Measurements from ENCODE around the gene REEP1.
A peak's percentile ranks its signal among the peaks of the same experiment; 100 is the strongest.

The REEP1 gene, protein sequence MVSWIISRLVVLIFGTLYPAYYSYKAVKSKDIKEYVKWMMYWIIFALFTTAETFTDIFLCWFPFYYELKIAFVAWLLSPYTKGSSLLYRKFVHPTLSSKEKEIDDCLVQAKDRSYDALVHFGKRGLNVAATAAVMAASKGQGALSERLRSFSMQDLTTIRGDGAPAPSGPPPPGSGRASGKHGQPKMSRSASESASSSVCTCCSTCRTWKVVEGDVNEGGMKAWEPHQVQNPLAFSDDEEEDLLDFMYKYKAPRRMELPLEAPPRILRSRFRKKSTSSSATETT

DNA sequence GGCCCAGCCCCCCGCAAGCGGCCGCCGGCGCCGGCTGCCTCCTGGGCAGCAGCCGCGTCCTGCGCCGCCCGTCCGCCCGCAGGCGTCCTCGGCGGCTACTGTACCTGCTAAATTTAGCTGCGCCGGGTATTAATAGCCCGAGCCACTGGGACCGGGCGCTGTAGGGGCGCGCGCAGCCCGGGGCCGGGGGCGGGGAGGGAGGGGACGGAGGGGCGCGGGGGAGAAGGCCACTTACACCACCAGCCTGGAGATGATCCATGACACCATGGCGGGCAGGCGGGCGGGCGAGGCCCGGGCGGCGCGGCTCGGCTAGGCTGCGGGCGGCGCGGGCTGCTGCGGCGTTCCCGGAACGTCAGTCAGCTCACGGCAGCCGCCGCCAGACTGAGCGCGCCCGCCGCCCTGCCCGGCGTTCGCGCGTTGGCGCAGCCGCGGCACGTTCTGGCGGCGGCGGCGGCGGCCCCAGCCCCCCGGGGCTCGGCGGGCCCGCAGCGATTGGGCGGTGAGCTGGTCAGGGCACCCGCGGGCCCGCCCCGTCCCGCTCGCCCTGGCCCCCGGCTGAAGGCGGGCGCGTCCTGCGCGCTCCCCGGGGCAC lies at the start of gene REEP1:
Gene REEP1 (minus strand): TSS at position 383 of the 592 bp plus-strand sequence. CDS start 116 bp downstream, at position 267.
- DNase-seq (ENCODE audit: low spot score): no peak

DNA sequence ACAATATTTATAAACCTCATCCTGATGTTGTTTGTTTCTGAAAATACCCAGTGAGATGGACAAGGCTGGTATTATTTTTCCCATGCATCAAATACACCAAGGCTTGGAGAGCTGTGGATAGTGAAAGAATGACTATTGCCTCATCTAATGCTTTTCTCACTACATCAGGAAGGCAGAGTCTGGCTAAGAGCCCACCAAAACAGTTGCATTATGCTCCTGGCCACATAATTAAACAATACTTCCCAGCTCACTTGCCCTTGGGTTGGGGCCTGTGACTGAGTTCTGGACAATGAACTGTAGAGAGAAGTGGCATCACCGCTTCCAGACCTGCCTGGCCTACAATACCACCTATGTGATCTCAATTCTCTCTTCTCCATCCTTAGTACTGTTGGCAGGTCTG lies 46.4 kb upstream of the REEP1 start:
- DNase-seq (ENCODE audit: low spot score): no peak

DNA sequence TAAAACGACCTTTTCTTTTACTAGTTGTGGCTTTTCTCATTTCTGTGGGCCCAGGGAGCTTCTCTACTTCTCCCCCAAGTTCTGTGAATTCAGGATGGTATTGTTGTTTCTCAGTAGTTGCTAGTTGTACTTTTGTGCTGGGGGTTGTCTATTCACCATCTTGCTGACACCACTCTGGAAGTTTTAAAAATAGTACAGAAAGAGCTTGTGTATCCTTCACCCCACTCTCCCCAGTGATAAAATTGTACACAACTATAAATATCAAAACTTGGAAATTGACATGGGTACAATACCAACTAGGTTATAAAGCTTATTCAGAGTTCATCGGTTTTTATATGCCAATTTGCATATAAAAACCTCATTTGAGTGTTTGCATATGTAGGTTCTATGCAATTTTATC lies 45.3 kb upstream of the REEP1 start:
- no peak for DNase-seq (ENCODE audit: low spot score)

DNA sequence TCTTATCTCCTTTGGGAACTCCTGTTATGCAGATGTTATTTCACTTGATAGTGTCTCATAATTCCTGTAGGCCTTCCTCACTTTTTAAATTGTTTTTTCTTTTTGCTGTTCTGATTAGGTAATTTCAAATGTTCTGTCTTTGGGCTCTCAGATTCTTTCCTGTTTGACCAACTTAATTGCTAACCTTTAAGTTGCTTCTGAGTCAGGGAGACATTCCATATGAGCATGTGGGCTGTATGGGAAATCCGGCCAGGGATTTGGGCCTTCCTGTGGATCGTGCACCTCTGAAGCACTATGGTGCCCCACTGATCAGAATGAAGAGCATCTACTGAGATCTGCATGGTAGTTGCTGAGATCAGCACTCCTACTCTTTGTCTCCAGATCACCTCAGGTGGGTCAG lies 44.7 kb upstream of the REEP1 start:
- DNase-seq (ENCODE audit: low spot score): no peak

DNA sequence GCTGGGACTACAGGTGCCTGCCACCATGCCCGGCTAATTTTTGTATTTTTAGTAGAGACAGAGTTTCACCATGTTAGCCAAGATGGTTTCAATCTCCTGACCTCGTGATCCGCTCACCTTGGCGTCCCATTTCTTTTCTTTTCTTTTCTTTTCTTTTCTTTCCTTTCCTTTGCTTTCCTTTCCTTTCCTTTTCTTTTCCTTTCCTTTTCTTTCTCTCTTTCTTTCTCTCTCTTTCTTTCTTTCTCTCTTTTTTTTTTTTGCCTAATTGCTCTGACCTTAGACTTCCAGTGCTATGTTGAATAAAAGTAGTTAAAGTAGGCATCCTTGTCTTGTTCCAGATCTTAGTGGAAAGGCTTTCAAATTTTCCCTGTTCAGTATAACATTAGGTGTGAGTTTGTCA lies 41.0 kb upstream of the REEP1 start:
- DNase-seq (ENCODE audit: low spot score): no peak

DNA sequence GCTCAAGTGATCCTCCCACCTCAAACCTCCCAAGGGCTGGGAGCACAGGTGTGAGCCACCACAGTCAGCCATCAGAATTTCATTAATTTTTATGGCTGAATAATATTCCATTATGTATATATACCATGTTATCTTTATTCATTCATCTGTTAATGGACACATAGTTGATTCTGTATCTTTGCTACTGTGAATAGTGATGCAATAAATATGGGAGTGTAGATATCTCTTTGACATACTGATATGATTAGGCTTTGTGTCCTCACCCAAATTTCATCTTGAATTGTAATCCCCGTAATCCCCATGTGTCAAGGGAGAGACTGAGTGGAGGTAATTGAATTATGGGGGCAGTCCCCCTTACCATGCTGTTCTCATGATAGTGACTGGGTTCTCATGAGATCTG lies 38.2 kb upstream of the REEP1 start:
- no peak for DNase-seq (ENCODE audit: low spot score)

DNA sequence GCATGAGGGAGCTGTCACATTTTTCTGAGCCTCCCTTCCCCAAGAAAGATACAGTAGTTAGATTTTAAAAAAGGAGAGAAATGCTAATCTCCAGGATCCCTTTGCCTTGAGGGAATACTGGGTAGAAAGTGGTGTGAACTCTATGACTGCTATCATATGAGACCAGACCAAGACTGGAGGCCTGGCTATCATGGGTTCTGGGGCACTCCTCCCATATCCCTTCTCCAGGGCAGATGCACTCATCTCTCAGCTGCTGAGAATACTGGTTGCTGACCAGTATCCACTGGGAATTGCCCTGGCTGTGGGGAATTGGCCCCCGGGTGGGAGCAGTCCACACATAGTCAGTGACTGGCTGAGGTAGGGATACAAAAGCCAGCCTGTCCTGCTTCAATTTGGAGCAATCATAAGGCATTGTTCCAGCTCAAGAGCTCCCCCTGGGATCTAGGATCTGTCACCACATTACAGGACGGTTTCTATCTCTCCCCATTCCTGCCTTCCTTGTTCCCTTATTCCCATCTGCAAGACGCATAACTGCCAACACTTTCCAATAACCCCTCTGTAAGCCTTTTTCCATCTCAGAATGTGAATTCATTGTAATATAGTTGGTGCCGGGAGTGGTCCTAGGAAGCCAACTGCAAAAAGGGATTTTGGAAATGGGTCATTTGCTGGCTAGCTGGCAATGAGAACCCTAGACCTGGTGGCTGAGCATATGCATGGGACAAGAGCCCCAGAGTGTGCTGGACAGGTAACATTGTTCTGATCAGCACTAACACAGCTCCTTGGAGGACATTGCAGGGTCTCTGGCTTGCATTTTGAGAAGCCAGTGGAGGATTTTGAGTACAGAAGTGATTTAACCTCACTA lies 35.4 kb upstream of the REEP1 start:
- peak; percentile 25 for DNase-seq (ENCODE audit: low spot score)

DNA sequence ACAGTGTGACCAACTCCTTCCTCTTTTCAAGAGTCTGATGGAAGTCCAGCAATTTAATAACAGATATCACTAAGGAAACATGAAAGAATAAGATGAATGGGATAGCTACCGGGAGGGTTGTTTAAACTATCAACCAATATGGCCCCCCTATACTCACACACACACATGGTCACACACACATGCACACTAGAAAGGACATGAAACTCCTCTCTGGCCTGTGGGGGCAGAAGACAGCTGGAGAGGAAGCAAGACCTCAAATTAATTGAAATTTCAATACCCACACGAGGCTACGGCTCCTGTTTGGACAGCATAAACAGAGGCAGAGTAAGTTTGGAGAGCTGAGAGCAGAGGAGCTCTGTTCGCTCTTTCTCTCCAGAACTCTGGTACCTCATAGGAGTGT lies 34.7 kb upstream of the REEP1 start:
- DNase-seq (ENCODE audit: low spot score): no peak

DNA sequence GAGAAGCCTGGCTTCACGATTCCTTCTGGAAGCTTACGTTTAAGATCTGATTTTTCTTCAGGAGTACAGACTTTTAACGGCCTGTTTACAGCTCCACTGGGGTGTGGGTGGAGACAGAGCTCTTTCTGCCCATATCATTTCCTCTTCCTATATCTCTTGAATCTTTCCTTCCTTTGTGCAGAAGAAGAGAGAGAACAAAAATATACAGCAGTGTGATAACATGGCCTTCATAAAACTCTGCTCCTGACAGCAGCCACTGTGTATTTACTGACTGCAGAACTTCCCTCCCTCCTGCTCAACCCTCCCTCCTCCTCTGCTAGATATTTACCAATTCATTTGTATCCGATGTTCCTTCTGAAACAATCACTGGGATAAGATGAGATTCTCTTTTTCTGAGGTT lies 34.1 kb upstream of the REEP1 start:
- DNase-seq (ENCODE audit: low spot score): no peak

DNA sequence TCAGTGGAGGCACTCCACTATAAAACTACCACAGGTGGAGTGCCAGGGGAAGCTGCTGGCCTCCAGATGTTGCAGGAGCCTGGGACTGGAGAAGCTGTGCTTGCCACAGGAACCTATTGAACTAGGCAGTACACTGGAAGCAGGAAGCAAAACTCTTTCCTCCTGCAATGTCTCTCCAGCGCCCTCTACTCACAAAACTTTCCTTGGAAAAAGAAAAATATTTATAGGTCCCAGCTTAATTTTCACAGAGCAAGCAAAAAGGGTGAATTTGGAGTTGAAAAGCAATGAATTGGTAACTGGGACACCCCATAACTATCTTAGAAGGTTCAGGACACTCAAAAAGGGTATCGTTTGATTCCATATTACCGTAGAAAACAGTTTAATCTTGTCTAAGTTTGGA lies 33.2 kb upstream of the REEP1 start:
- DNase-seq (ENCODE audit: low spot score): no peak

DNA sequence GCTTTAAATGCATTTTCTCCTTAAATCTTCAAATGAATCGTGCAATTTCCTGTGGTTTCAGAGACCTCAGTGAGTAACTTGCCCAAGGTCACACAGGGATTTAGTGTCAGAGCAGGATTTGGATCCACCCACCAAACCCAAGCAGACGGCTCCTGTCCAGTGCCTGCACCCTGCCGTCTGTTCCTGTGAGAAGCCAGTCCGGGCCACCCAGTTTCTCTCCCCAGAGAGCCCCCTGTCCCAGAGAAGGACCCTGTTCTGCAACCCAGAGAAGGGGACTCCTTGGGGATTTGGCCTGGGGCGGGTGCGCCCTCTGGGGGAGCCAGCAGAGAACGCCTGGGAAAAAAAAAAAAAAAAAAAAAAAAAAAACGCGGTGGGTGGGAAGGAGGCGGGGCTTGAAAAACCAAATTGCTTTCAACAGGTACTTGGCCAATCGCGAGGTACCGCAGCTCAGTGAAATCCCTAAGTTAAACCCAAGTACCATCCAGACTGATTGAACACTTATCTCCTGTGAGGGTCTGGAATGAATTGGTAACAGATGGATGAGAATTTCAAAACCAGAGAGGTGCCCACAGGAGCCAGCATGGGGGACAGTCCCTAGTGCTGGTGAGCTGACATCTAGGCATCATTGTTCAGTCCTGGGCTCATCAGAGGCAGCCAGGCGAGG lies 30.9 kb upstream of the REEP1 start:
- peak; percentile 34 for DNase-seq (ENCODE audit: low spot score)

DNA sequence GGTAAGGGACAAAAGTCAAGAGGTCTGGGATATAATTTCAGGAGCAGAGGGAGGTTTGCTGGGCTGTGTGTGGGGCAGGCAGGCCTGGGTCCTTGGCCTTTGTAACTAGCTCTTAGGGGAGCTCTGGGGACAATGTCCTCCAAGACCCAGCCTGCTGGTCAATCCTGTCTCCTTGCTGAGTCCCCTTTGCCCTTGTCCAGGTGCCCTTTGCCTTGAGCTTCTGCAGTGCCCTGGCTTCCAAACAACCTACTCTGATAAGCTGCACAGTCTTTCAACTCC lies 30.0 kb upstream of the REEP1 start:
- DNase-seq (ENCODE audit: low spot score): no peak

DNA sequence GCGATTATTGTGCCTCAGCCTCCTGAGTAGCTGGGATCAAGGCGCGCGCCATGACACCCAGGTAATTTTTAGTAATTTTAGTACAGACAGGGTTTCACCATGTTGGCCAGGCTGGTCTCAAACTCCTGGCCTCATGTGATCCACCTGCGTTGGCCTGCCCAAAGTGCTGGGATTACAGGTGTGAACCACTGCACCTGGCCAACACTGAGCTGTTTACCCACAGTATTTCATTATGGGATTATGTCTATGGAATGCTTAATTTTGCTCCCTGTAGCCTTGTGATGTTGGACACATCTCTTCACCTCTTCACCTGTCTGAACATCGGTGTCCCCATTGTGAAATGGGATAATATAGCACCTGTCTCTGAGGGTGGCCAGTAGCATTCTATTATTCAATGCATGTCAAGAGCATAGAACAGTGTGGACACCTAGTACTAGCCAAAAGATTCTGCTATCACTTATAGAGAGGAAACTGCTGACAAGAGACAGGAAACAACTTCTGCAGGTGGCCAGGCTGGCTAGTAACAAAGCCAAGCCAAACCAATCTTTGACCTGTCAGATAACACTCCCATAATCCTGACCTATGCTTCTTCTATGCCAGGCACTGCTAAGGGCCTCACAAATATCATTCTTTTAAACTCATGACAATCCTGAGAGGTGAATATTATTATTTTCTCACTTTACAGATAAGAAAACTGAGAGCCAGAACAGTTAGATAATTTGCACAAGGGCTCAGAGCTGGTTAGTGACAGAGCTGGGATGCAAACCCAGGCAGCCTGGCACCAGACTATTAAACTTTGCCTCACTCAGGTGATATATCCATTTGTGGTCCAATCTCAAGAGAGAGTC lies 29.4 kb upstream of the REEP1 start:
- no peak for DNase-seq (ENCODE audit: low spot score)

DNA sequence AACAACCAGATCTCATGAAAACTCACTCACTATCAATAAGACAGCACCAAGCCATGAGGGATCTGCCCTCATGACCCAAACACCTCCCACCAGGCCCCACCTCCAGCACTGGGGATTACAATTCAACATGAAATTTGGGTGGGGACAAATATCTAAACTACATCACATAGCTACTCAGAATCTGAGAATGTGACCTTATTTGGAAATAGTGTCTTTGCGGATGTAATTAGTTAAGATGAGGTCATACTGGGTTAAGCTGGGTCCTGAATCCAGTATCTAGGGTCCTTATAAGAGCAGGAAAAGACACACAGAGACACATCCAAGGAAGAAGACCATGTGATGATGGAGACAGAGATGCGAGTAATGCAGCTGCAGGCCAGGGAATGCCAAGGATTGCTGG lies 27.5 kb upstream of the REEP1 start:
- DNase-seq (ENCODE audit: low spot score): no peak

DNA sequence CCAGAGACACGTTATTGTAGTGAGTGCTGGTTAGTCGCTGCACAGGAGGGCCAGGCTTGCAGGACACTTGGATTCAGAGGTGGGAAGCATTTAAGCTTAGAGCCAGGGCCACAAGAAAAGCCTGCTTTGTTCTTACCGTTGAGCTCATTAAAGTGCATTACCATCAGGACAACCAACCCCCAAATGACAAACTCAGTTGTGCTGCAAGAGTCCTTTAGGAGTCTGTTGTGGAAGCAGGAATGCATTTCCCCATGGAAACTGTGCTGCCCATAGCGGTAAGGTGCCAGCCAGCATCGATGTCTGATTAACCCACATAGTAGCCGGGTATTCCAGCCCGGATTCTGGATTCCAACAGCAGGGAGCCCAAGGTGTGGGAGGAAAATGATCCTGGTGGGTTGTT lies 23.4 kb upstream of the REEP1 start:
- no peak for DNase-seq (ENCODE audit: low spot score)

DNA sequence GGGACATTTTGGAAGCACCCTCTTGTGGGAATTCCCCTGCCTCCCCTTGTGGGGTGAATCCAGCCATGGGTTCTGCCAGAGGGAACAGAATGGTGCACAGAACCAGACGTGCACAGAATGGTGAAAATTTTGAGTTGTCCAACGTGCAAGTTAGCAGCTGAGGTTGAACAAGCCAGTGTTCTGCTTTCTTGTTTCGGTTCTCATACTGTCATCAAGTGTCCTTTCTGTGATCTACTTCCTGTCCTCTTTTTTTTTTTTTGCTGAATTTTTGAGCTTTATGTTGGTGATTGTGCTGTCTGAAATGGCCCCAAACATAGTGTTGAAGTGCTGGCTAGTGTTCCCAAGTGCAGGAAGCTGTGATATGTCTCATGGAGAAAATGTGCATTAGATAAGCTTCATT lies 21.5 kb upstream of the REEP1 start:
- no peak for DNase-seq (ENCODE audit: low spot score)

DNA sequence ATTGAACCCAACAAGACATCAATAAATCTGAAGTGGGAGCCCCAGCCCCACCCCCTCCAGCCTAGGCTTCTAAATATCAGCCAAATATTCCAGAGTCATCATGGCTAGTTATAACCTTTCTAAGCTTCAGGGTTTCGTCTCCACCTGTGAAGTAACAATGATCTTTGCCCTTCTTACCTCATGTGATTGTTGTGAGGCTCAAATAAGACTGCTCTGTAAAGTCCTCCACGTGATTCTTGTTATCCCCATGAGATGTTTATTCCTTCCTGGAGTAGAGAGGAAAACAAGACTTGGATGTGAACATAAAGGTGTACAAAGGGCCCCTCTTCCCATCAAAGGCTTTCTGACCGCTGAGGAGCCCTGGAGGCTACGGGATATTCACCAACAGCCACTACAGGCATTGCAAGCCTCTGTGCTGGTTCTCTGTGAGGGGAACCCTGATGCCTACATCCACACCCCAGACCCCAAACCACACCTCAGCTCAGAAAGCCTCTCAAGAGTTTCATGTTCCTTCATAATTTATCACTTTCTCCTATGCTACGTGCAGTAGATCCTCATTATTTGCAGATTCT lies 20.1 kb upstream of the REEP1 start:
- no peak for DNase-seq (ENCODE audit: low spot score)

DNA sequence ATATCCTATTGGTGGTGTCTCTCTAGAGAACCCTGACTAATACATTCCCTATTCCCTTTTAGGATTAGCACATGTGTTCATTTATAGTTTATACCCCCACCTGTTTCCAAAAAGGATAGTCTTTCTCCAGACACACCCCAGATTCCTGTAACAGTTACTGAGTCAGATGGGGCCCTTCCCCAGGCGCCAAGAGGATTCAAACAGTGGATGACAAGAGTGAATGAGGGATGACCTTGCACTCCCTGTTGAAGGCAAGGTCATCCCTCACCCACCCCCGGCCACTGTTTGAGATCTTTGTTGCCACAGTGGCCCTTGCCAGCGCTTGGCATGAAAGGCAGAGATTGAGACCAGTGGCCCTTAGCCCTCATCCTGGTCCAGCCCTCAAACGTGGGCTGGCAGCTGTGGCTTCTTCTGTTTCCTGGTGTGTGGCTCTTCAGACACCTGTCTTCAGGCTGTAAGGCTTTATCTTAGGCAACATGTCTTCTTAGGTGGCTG lies 15.3 kb upstream of the REEP1 start:
- DNase-seq (ENCODE audit: low spot score): no peak

DNA sequence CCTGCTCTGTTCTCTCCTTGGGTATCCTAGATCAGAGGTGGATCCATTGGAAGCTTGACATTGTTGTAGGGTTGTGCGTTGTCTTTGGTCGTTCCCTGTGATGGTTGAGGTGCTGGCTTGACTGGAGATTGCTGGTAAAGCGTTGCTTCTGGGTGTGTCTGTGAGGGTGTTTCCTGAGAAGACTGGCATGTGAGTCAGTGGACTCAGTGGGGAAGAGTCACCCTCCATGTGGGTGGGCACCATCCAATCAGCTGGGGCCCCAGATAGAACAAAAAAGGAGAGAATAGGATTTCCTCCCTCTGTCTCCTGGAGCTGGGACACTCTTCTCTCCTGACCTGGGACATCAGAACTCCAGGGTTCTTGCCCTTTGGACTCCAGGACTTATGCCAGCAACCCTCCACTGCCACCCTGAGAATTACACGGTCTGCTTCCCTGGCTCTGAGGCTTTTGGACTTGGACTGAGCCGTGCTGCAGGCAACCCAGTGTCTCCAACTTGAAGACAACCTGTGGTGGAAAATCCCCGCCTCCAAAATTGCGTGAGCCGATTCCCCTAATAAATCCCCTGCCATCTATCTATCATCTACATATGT lies 14.8 kb upstream of the REEP1 start:
- no peak for DNase-seq (ENCODE audit: low spot score)

DNA sequence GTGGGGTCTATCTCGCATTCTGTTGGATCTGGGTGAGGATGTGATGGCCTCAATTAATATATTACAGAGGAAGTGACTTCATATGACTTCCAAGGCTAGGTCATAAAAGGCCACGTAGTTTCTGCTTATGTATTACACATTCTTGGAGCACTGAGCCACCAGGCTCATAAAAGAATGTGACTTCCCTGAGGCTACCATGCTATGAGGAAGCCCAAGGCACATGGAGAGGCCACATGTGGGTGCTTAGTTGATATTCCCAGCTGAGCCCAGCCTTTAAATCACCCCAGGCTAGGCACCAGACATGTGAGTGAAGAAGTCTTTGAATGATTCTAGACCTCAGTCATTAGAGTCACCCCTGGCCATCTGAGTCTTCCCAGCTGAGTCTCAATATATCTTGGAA lies 13.3 kb upstream of the REEP1 start:
- no peak for DNase-seq (ENCODE audit: low spot score)

DNA sequence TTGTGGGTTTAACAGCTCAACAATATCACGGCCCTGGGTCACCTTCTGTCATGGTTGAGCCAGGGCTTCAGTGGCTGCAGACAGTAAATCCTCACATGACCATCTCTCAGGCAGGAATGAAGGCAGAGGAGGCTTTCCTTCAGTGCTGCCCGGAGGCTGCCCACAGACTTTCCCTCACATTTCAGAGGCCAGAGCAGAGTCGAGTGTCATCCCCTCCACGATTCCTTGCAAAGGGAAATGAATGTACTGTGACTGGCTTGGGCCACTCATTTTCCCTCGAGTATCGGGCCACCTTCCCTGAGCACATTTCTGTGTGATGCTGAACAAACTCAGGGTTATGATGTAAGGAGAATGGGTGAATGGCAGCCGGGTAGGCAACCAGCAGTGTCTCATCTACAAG lies 10.0 kb upstream of the REEP1 start:
- DNase-seq (ENCODE audit: low spot score): no peak
